H9 (cell line): Measurements from ENCODE around the gene TMEM233. TPM values are rescaled to one million over a fixed set of nuclear protein-coding genes. Genes with fewer than 3 reads are reported as not detected.

ENCODE experiments used
- DNase-seq: peaks from one replicate; pipeline ENCODE4 v3.0.0-alpha.2; 2017
- H2AFZ ChIP-seq: one replicate; pipeline ENCODE4 v1.6.1; 2013; ENCODE audit warnings: mild to moderate bottlenecking, low read length, control low read depth, moderate library complexity
- H2AK5ac ChIP-seq: 2 replicates; pipeline ENCODE4 v1.6.1; 2013; ENCODE audit warnings: low read length, control low read depth, mixed read lengths; ENCODE audit not compliant: insufficient read length
- H2BK120ac ChIP-seq: one replicate; pipeline ENCODE4 v1.6.1; 2013; ENCODE audit warnings: low read depth, mild to moderate bottlenecking, low read length, control low read depth, inconsistent platforms; ENCODE audit not compliant: poor library complexity, severe bottlenecking
- H2BK12ac ChIP-seq: 2 replicates; pipeline ENCODE4 v1.6.1; 2013; ENCODE audit warnings: low read length, control low read depth, mixed read lengths, low read depth; ENCODE audit not compliant: insufficient read length
- H2BK15ac ChIP-seq: 2 replicates; pipeline ENCODE4 v1.6.1; 2013; ENCODE audit warnings: low read depth, low read length, control low read depth
- H2BK20ac ChIP-seq: one replicate; pipeline ENCODE4 v1.6.1; 2013; ENCODE audit warnings: low read depth, mild to moderate bottlenecking, low read length, control low read depth, inconsistent platforms; ENCODE audit not compliant: poor library complexity, severe bottlenecking
- H2BK5ac ChIP-seq: 2 replicates; pipeline ENCODE4 v1.6.1; 2013; ENCODE audit warnings: low read length, control low read depth, mixed read lengths; ENCODE audit not compliant: insufficient read length
- H3K14ac ChIP-seq: 2 replicates; pipeline ENCODE4 v1.6.1; 2013; ENCODE audit warnings: low read length, control low read depth; ENCODE audit not compliant: insufficient read depth
- H3K18ac ChIP-seq: 2 replicates; pipeline ENCODE4 v1.6.1; 2013; ENCODE audit warnings: low read depth, mild to moderate bottlenecking, mixed read lengths, low read length, control low read depth; ENCODE audit not compliant: insufficient read length
- H3K23ac ChIP-seq: 2 replicates; pipeline ENCODE4 v1.6.1; 2013; ENCODE audit warnings: low read length, control low read depth, mixed read lengths, low read depth; ENCODE audit not compliant: insufficient read length
- H3K23me2 ChIP-seq: 2 replicates; pipeline ENCODE4 v1.6.1; 2013; ENCODE audit warnings: low read depth, mild to moderate bottlenecking, mixed read lengths, low read length, control low read depth; ENCODE audit not compliant: insufficient read length, poor library complexity, severe bottlenecking
- H3K27ac ChIP-seq: 2 replicates; pipeline ENCODE4 v1.5.1; 2013; ENCODE audit warnings: low read length, control low read depth, mixed read lengths, low read depth; ENCODE audit not compliant: insufficient read length
- H3K27me3 ChIP-seq: 2 replicates; pipeline ENCODE4 v1.6.1; 2013; ENCODE audit warnings: low read length, control low read depth, inconsistent platforms; ENCODE audit not compliant: insufficient read depth
- H3K4ac ChIP-seq: 2 replicates; pipeline ENCODE4 v1.6.1; 2013; ENCODE audit warnings: low read depth, mild to moderate bottlenecking, control low read depth, inconsistent platforms, low read length, moderate library complexity
- H3K4me1 ChIP-seq: 2 replicates; pipeline ENCODE4 v1.6.1; 2013; ENCODE audit warnings: low read length, control low read depth, inconsistent platforms; ENCODE audit not compliant: insufficient read depth
- H3K4me2 ChIP-seq: 2 replicates; pipeline ENCODE4 v1.6.1; 2013; ENCODE audit warnings: low read length, control low read depth, mixed read lengths; ENCODE audit not compliant: insufficient read length, insufficient read depth
- H3K56ac ChIP-seq: 2 replicates; pipeline ENCODE4 v1.6.1; 2013; ENCODE audit warnings: low read depth, mild to moderate bottlenecking, mixed read lengths, low read length, control low read depth; ENCODE audit not compliant: insufficient read length
- H3K79me1 ChIP-seq: 2 replicates; pipeline ENCODE4 v1.6.1; 2013; ENCODE audit warnings: low read depth, mild to moderate bottlenecking, moderate library complexity, low read length, control low read depth, inconsistent platforms; ENCODE audit not compliant: insufficient read depth, poor library complexity, severe bottlenecking
- H3K79me2 ChIP-seq: 2 replicates; pipeline ENCODE4 v1.6.1; 2013; ENCODE audit warnings: low read length, control low read depth, inconsistent platforms; ENCODE audit not compliant: insufficient read depth
- H3K9ac ChIP-seq: 2 replicates; pipeline ENCODE4 v1.6.1; 2013; ENCODE audit warnings: low read length, control low read depth, mixed read lengths; ENCODE audit not compliant: insufficient read length; ENCODE audit errors: extremely low read depth
- H3K9me3 ChIP-seq: one replicate; pipeline ENCODE4 v1.6.1; 2013; ENCODE audit warnings: low read depth, low read length, inconsistent platforms; ENCODE audit not compliant: control insufficient read depth
- H3T11ph ChIP-seq: one replicate; pipeline ENCODE4 v1.6.1; 2013; ENCODE audit warnings: mild to moderate bottlenecking, low read length, control low read depth, inconsistent platforms
- H4K20me1 ChIP-seq: one replicate; pipeline ENCODE4 v1.6.1; 2013; ENCODE audit not compliant: control insufficient read depth, insufficient read length, insufficient read depth
- H4K5ac ChIP-seq: 2 replicates; pipeline ENCODE4 v1.6.1; 2013; ENCODE audit warnings: low read depth, mild to moderate bottlenecking, mixed read lengths, low read length, control low read depth; ENCODE audit not compliant: insufficient read length
- H4K8ac ChIP-seq: replicated peaks from 2 replicates; pipeline ENCODE4 v1.6.1; 2013; ENCODE audit warnings: low read length, control low read depth, mixed read lengths, low read depth; ENCODE audit not compliant: insufficient read length
- H4K91ac ChIP-seq: 2 replicates; pipeline ENCODE4 v1.6.1; 2013; ENCODE audit warnings: low read depth, mild to moderate bottlenecking, moderate library complexity, mixed read lengths, low read length, control low read depth; ENCODE audit not compliant: insufficient read length
- H3K27ac Mint-ChIP-seq, 3 experiments: 2 replicates in 2 of 3; 3 replicates in 1 of 3; pipeline ENCODE4 v1.8.0; 2020 to 2021; ENCODE audit warnings: mixed read lengths in 3 of 3, mild to moderate bottlenecking in 1 of 3, moderate library complexity in 1 of 3
- H3K27me3 Mint-ChIP-seq: 2 replicates; pipeline ENCODE4 v1.8.0; 2021; ENCODE audit warnings: low read depth, mild to moderate bottlenecking, moderate library complexity, mixed read lengths
- H3K36me3 Mint-ChIP-seq, 3 experiments: 2 replicates in 2 of 3; 3 replicates in 1 of 3; pipeline ENCODE4 v1.8.0; 2020 to 2021; ENCODE audit warnings: low read depth in 3 of 3, mixed read lengths in 3 of 3; ENCODE audit not compliant: insufficient read depth in 1 of 3
- H3K4me1 Mint-ChIP-seq, 2 experiments: 2 replicates each; pipeline ENCODE4 v1.8.0; 2020; ENCODE audit warnings: mixed read lengths in 2 of 2
- H3K4me3 Mint-ChIP-seq, 2 experiments: 2 replicates in 1 of 2; 3 replicates in 1 of 2; pipeline ENCODE4 v1.8.0; 2020 to 2021; ENCODE audit warnings: mild to moderate bottlenecking in 2 of 2, mixed read lengths in 2 of 2, moderate library complexity in 1 of 2
- H3K9me3 Mint-ChIP-seq, 2 experiments: 2 replicates in 1 of 2; 3 replicates in 1 of 2; pipeline ENCODE4 v1.8.0; 2020; ENCODE audit warnings: mild to moderate bottlenecking in 2 of 2, mixed read lengths in 2 of 2, moderate library complexity in 1 of 2
- CTCF ChIP-seq: fragments of 200-600 bp; sonication (generic); conservative IDR thresholded peaks from 3 replicates; pipeline ENCODE4 v1.8.0; 2021; ENCODE audit warnings: antibody characterized with exemption, mild to moderate bottlenecking
- WGBS: extraction: QIAGEN DNeasy Blood & Tissue Kit; methylation state at CpG from one replicate; pipeline ENCODE4 v1.1.7; 2013; ENCODE audit warnings: missing lambda C conversion rate, low lambda C conversion rate, mixed read lengths; ENCODE audit not compliant: insufficient read length; ENCODE audit errors: extremely low coverage; 5-methylcytosine and 5-hydroxymethylcytosine counted together
- total RNA-seq: library from RNA; stranded (reverse); gene quantifications from 2 replicates; pipeline ENCODE4 v1.2.1, GENCODE V29; 2021

The TMEM233 gene
- total RNA-seq, 1 experiment from 2014 or later = not detected

- H2BK12ac ChIP-seq = no peak overlapping the region
- no peak overlapping the region for H4K5ac ChIP-seq
- no peaks in the 10 kb centered on the region for H3K79me2 ChIP-seq
- H3K4ac ChIP-seq = no peak overlapping the region
- no peaks in the 10 kb centered on the region for H3K23me2 ChIP-seq
- DNase-seq = no peak
- H2AFZ ChIP-seq = no peak overlapping the region
- H3K14ac ChIP-seq = peak overlapping the region; percentile 61
- peak overlapping the region; percentile 71 for H2BK5ac ChIP-seq
- no peak overlapping the region for H2BK20ac ChIP-seq
- no peaks in the 10 kb centered on the region for H3K4me1 ChIP-seq
- H3K9me3 ChIP-seq = no peaks in the 10 kb centered on the region
- H4K20me1 ChIP-seq = no peaks in the 10 kb centered on the region
- Mint-ChIP-seq H3K9me3 (no peaks in the 10 kb centered on the region), H3K4me3 (peak overlapping the region; percentile 92 to 94), H3K36me3 (peaks cover 18 to 41% (median 35%) of the 10 kb centered on the region in 3 experiments), H3K27me3 (peaks cover 3% of the 10 kb centered on the region), H3K27ac (peak overlapping the region; percentile 93 to 95 (median 94)), H3K4me1 (peaks cover 13 to 15% of the 10 kb centered on the region in 2 experiments)
- H4K91ac ChIP-seq = no peak overlapping the region
- H3K79me1 ChIP-seq = peaks cover 4% of the 10 kb centered on the region
- H3K4me2 ChIP-seq = peak overlapping the region; percentile 94
- WGBS = no CpG with 5 or more reads among the region's 14 CpGs
- TF ChIP-seq CTCF = no peak
- no peak overlapping the region for H2BK120ac ChIP-seq
- H3K23ac ChIP-seq = no peak overlapping the region
- H3K56ac ChIP-seq = no peak overlapping the region
- H3K9ac ChIP-seq = peak overlapping the region; percentile 92
- no peaks in the 10 kb centered on the region for H3K27me3 ChIP-seq
- no peak overlapping the region for H4K8ac ChIP-seq
- no peak overlapping the region for H3T11ph ChIP-seq
- peak overlapping the region; percentile 73 for H3K18ac ChIP-seq
- H2BK15ac ChIP-seq = no peak overlapping the region
- H2AK5ac ChIP-seq = no peak overlapping the region
- peak overlapping the region; percentile 43 for H3K27ac ChIP-seq
Observed at GRCh38 chr12:119668324-119668841, 74.8 kb downstream of the TMEM233 start.
